ENCODE data around the gene RNASEH2A.
"Not testable (repeated sequence)": the region's sequence is repeated elsewhere in the genome, so short reads cannot be mapped to it uniquely, and the experiment has no call there.

RNASEH2A gene

DNA sequence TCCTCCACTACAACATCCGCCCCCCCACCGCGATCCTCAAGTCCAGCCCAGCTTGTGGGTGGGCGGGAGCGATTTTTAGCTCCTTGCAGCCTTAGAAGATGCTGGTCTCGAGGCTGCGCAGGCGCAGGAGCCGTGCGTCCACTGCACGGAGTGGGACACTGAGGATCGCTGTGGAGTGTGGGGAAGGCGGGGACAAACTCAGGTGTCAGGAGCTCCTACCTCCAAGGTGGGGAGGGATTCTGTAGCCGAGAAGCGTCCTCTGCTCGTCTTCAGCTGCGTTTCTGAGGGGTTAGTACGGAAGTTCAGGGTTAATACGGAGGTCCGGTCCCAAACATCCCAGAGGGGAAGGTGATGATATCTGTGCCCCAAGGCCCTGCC, 28.2 kb downstream of the RNASEH2A start, which contains the start of gene RTBDN:
Gene RTBDN (minus strand): TSS at position 14 of the 378 bp plus-strand sequence. CDS start 4,600 bp downstream, outside the sequence.
- DNase-seq: peak; percentile 26

DNA sequence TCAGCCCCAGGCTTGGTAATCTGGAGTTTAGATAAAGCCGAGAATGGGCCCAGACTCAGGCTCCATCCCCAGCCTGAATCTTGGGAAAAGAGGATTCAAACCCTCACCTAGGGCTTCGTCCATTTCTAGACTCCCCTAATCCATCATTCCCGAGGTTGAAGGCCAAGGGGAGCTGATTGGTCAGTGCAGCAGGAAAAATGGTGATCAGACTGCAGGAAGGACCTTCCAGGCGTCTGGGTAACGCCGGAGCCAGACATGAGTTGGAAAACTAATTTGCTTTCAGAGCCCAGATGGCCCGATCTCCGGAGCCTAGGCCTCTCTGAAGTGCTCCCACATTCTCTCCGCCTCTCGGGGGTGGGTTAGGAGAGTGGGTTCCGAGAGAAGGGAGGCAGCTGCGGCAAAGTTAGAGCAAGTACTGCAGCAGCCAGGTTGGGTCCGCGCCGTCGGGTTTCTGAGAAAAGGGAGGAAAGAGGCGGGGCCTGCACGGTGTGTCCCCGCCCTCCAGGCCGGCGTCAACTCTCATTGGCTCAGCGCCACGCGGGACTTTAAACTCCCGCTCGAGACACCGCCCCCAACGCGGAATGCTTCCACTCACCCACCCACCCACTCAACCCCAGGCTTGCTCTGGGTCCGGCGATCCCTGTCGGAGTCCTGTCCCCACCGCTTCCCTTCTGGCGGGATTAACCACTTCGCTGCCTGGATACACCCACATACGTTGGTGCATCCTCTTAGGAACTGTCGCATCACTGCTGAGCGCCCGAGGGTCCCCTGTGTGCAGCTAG, 28.8 kb downstream of the RNASEH2A start:
- peak; percentile 33 for DNase-seq

DNA sequence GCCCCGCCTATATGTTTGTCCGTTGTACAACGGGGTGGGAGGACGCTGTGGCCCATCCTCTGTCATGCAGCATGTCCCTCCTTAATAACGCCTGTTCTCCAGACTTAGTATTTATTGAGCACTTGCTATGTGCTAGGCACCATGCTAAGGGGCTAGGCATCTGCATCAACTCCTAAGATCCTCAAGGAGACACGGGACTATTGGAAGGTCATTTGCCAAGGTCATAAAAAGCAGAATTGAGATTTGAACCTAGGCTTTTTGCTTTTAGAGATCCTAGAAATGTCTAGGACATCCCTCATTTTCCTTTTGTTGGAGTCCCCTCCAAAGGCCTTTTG, 30.1 kb downstream of the RNASEH2A start:
- no peak for DNase-seq

DNA sequence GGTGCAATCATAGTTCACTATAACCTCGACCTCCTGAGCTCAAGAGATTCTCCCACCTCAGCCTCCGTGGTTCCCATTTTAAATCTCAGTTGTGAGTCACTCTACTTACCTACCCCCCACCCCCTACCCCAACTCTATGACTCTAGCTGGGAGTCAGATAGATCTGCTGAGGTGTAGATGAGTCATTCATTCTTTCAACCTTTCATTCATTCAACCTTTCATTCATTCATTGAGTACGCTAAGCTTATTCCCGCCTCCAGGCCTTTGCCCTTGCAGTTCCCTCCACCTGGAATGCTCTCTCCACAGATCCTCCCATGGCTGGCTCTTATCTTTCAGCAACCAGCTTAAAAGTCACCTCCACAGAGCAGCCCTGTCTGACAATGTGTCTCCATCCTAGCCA, 30.8 kb downstream of the RNASEH2A start:
- DNase-seq: no peak

DNA sequence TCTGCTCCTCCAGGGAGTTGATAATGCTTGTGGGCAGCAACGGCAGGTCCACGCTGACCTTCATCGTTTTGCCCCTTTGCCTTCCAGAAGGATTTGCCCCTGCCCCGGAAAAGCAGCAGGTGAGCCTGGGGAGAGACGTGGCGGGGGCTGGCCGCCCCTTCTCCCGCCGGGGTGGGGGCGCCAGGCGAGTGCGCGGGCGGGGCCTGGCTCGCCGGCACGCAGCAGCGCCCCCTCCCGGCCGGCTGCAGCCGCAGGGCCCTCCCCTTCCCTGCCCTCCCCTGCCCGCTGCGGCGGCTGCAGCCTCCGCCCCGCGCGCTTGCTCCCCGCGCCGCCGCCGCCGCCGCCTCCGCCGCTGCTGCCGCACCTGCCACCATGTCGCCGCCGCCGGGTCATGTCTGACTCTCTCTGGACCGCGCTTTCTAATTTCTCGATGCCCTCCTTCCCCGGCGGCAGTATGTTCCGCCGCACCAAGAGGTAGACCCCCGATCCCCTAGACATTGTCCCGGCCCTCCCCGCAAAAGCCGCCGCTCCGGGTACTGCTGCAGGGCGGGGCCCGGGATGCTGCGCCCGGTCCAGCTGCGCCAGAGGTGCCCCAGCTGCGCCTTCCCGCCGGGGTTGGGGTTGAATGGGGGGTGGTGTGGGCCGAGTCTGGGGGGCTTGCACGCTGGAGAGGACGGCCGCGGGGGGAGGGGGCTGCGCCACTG, 31.9 kb downstream of the RNASEH2A start, which contains the start of gene MAST1:
Gene MAST1 (plus strand): TSS at position 334 of the 704 bp plus-strand sequence. CDS start 58 bp downstream, at position 392.
- peak; percentile 24 for DNase-seq

DNA sequence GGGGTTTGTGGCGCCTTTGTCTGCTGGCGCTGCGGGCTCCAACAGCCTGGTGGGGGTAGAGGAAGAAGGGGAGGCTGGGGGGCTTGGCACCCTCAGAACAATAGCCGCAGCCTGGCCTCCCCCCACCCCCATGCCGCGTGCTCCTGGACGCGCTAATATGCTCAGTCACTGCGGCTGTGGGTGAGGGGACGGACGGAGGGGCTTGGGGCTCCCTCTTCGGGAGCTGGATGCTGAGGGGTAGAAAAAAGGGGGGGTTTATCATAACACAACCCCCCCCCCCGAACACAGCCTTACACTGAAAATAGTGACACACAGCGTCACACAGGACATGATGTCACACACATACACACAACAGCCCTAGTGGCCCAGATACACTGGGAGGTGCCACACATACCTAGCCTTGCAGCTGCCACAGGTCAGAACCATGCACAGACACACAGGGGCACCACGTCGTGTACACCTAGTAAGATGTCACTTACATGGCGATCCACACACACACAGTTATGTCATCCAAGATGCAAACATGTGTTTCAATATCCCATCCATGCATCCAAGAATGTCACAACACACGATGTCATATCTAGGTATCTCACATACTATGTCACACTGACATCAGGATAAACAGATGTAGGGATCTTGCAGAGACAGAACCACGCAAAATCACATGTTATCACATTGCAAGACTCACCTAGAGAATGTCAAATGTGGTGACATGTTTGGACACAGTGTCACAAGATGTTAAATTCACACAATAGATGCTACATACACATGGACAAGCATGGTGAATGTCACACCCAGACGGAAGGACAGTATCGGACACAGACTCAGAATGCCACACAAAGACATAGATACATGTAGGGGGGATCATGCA, 32.7 kb downstream of the RNASEH2A start:
- DNase-seq: no peak

DNA sequence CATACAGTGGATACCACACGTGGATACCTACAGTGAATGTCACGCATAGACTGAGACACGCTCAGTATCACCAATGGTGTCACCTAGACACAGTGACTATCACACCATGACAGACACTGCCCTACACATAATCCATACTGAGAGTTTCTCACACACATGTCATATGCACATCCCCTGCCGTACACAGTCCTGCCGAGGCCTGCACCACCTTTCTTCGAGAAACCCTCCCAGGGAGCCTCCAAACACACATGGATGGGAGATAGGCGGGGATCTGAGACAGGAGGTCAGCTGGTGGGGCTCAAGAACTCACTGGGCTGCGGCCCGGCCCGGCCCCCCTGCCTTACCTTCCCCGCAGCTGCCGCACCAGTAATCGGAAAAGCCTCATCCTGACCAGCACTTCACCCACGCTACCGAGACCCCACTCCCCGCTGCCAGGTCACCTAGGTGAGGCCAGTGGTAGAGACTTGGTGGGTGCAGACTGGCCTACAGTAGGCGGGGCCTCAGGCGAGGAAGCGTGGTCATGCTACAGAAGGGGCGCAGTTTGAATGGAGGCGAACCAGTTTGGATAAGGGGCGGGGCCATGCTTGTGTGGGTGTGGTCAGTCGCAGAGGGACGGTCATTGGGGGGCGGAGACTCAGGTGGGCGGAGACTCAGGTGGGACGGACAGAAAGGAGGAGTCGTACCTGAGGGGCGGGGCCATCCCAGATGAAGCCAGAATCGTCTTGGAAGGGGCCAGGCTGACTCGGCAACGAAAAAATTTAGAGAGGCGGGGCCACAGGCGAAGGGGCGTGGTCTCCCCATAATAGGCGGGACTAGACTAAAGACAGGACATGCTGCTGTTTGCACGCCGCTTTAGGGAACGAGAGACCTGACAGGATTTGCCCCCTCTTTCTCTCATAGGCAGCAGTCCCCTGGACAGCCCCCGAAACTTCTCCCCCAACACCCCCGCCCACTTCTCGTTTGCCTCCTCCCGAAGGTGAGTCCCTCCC, 34.0 kb downstream of the RNASEH2A start:
- peak; percentile 85 for DNase-seq

DNA sequence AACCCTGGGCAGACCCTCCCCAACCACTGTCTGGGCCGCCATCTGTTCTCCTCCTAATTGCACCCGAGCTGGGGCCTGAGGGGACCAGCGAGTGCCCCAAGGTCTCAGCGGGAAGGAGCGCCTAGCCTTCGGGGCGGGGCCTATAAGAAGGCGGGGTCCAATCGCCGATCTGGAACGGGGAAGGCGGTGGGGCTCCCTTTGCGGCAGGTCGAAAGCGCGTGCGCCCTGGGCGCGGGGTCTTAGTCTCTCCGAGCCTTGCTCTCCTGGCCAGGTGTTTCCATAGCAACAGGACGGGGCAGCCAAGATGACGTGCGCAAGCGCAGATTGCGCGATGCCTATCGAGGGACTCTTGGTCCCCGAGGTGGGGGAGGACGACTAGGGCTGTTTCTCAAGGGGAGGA, 34.7 kb downstream of the RNASEH2A start:
- peak; percentile 19 for DNase-seq

DNA sequence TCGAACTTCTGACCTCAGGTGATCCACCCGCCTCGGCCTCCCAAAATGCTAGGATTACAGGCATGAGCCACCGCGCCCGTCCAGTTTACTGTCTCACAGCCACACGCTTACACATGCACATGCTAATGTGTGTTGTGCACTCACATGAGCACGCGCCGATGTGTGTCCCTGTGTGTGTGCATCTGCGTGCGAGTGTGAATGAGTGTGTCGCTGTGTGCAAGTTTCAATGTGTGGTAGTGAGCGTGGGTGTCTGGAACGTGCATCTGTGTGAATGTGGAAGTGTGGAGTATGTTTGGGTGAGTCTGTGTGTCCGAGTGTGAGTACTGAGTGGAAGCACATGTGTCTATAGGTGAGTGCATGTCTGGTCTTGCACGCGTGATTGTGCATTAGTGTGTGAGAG, 36.1 kb downstream of the RNASEH2A start:
- DNase-seq: no peak

DNA sequence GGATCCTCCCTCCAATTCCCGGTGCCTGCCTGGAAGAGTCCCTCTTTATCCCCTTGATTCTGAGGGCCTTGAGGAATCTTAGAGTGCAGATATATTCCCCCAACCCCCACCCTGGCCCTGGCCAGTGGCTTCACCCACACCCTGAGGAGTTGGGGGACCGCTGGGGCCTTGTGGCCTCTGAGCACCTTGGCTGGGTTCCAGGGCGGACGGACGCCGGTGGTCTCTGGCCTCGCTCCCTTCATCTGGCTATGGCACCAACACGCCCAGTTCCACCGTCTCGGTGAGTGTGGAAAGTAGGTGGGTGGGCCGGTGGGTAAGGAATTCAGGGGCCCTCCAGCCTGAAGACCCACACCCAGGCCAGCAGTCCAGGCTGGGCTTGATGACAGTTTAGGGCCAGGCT, 36.9 kb downstream of the RNASEH2A start:
- DNase-seq: no peak

DNA sequence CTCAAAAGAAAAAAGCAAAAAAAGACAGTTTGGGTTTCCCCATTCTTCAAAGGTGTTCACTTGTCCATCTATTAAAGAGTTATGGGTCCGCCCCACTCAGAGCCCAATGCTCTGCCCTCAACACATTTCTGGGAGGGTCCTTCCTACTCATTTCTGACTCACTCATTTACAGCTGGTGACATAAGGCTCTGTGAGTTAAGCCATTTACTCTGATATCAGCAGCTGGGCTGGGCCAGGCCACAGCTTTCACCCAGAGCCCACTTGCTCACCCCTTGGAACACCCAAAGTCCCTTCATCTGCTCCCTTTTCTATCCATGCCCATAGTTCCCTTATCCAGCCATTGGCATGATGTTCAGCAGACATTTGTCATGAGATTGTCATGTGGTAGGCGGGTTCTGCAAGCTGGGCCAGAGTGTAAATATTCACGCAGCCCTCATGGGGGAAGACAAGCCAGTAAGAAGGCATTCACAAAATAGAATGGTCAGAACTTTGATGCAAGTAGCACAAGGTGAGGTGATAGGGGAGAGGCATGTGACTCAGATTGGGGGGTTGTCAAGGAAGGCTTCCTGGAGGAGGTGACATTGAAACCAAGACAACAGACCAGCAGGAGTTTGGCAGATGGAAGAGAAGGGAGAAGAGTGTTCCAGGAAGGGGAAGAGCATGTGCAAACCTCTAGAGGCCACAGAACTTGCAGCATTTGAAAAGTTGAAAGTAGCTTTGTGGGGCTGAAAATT, 37.8 kb downstream of the RNASEH2A start:
- no peak for DNase-seq

DNA sequence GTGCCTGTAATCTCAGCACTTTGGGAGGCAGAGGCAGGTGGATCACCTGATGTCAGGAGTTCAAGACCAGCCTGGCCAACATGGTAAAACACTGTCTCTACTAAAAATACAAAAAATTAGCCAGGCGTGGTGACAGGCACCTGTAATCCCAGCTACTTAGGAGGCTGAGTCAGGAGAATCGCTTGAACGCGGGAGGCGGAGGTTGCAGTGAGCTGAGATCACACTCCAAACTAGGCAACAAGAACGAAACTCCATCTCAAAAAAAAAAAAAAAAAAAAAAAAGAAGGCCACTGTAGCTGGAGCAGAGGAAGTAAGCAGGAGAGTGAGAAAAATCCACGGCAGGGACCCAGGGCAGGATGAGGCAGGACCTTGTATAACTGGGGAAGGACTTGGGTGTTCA, 40.2 kb downstream of the RNASEH2A start:
- not testable (repeated sequence) for DNase-seq

DNA sequence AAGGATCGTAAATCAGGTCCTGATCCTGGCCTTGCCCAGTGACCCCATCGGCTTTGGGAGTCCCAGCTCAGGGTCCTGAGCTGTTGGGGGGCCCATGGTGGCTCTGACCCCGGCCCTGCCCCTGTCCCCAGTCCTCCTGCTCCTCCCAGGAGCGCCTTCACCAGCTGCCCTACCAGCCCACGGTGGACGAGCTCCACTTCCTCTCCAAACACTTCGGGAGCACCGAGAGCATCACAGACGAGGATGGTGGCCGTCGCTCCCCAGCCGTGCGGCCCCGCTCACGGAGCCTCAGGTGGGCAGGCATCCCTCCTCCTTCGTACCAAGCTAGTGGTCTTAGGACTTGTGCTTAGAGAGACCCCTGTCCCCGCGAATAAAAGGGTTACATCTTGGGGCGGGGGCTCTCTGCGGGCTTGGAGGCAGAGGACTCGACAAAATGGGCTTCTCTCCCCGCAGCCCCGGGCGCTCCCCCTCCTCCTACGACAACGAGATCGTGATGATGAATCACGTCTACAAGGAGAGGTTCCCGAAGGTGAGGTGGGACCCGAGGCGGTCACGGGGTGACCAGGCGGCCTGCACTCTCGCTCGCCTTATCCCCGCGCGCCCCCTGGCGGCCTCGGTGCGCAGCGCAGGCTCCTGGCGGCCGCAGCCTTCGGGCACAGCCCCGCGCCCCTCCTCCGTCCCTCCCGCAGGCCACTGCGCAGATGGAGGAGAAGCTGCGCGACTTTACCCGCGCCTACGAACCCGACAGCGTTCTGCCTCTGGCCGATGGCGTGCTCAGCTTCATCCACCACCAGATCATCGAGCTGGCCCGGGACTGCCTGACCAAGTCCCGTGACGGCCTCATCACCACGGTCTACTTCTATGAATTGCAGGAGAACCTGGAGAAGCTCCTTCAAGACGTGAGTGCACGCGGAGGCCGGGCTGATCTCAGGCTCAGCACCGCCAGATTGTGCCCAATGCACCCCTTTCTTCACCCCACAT, 41.1 kb downstream of the RNASEH2A start:
- peak; percentile 82 for DNase-seq

DNA sequence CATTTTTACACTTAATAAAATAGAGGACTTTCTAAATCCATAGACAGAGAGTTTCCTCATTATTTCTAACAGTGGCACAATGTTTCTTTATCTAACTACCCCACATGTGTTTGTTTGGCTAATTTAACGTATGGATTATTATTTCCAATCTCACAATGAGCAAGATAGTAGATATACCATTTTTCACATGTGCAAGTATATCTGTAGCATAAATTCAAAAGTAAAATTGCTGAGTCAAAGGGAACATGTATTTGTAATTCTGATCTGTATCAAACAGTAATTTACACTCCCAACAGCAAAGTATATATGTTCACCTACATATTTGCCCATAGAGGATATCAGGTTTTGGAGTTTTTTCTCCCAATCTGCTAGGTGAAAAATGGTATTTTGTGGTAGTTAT, 50.3 kb downstream of the RNASEH2A start:
- DNase-seq: no peak

DNA sequence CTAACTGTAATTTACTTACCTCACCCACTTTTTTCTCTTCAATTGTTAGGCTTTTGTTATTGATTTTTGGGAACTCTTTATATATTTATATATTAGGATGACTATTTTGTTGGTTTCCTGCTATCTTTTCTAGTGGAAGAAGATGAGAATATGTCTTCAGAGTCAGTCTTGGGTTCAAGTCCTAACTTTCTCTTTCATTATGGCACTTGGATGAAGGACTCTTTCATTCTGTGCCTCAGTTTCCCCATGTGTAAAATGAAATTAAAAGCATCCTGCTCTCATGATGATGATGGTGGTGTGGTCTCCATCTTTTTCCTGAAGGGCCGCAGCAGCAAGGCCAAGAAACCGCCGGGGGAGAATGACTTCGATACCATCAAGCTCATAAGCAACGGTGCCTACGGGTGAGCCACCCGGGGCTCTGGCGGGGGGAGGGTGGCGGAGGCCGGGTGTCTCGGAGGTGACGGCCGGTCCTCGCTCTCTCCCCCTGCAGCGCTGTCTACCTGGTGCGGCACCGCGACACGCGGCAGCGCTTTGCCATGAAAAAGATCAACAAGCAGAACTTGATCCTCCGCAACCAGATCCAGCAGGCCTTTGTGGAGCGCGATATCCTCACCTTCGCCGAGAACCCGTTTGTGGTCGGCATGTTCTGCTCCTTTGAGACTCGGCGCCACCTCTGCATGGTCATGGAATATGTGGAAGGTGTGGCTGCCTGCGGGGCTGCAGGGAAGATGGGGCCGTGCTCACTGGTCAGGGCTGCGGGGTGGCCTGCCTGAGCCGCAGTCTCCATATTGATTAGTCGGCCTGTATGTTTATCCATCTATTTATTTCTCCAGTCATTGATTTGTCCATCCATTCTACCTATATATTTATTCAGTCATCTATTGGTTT, 51.9 kb downstream of the RNASEH2A start:
- DNase-seq: no peak

DNA sequence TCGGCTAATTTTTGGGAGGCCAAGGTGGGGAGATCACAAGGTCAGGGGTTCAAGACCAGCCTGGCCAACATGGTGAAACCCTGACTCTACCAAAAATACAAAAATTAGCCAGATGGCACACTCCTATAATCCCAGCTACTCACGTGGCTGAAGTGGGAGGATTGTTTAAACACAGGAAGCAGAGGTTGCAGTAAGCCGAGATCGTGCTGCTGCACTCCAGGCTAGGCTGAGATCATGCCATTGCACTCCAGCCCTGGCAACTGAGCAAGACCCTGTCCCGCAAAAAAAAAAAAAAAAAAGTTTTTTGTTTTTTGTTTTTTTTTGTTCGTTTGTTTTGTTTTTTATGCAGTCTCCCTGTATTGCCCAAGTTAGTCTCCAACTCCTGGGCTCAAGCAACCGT, 53.2 kb downstream of the RNASEH2A start:
- no peak for DNase-seq
